Inflammatory macrophage treated with lipopolysaccharide for 1 hour (primary cell): ENCODE measurements around the gene XIRP1.
"Not testable (repeated sequence)": the region's sequence is repeated elsewhere in the genome, so short reads cannot be mapped to it uniquely, and the experiment has no call there.

Experiments
- DNase-seq, 2 donors: peaks; one replicate each; pipeline ENCODE4 v3.0.0-alpha.2; 2020 to 2022

The XIRP1 gene

GRCh38 chr3:39185959-39186691 lies 6.3 kb downstream of the XIRP1 start:
- DNase-seq = no peak

GRCh38 chr3:39185326-39185958 lies 7.0 kb downstream of the XIRP1 start:
- no peak for DNase-seq

- DNase-seq = no peak
Observed at GRCh38 chr3:39184968-39185285, 7.5 kb downstream of the XIRP1 start.

GRCh38 chr3:39184081-39184967 lies 8.1 kb downstream of the XIRP1 start:
- DNase-seq = no peak

GRCh38 chr3:39183211-39184080 lies 8.9 kb downstream of the XIRP1 start:
- DNase-seq = no peak

- DNase-seq = no peak
Observed at GRCh38 chr3:39181408-39182335, 10.7 kb downstream of the XIRP1 start.

- peak; percentile 35 to 53 for DNase-seq
Observed at GRCh38 chr3:39180546-39181346, 11.6 kb downstream of the XIRP1 start.

- no peak for DNase-seq
Observed at GRCh38 chr3:39180183-39180545, 12.2 kb downstream of the XIRP1 start.

- DNase-seq = no peak
Observed at GRCh38 chr3:39178553-39178952, 13.8 kb downstream of the XIRP1 start.

GRCh38 chr3:39177708-39178332 lies 14.6 kb downstream of the XIRP1 start:
- peak; percentile 94 to 97 for DNase-seq

- no peak for DNase-seq
Observed at GRCh38 chr3:39176025-39176714, 16.2 kb downstream of the XIRP1 start.

GRCh38 chr3:39173318-39174125 lies 18.9 kb downstream of the XIRP1 start:
- no peak for DNase-seq

GRCh38 chr3:39171860-39172259 lies 20.5 kb downstream of the XIRP1 start:
- no peak for DNase-seq

GRCh38 chr3:39170877-39171276 lies 21.5 kb downstream of the XIRP1 start:
- not testable (repeated sequence) for DNase-seq

- DNase-seq = no peak
Observed at GRCh38 chr3:39170461-39170860, 21.9 kb downstream of the XIRP1 start.

- no peak for DNase-seq
Observed at GRCh38 chr3:39169712-39170111, 22.7 kb downstream of the XIRP1 start.

- no peak for DNase-seq
Observed at GRCh38 chr3:39168156-39168780, 24.1 kb downstream of the XIRP1 start.

GRCh38 chr3:39166932-39167532 lies 25.4 kb downstream of the XIRP1 start:
- peak; percentile 93 to 97 for DNase-seq
